A673 (cell line): ENCODE results near the gene CKAP4. TPM values are rescaled to one million over a fixed set of nuclear protein-coding genes. Genes with fewer than 3 reads are reported as not detected.

Experiments used
- BruUV-seq: library from RNA; stranded (reverse); fragments of 400-500 nt; replicated peaks from 2 replicates; lab custom pipeline; 2021; lab: Mats Ljungman, UMichigan
- CTCF ChIA-PET: fragments of 300-600 bp; sonication (Branson Sonifier 250); formaldehyde crosslinking; loops from one replicate; lab custom pipeline; 2022; ENCODE audit warnings: antibody characterized with exemption; lab: Charles Lee
- POLR2A ChIA-PET: fragments of 300-600 bp; sonication (Branson Sonifier 250); formaldehyde crosslinking; loops from one replicate; lab custom pipeline; 2022; ENCODE audit warnings: antibody characterized with exemption; ENCODE audit not compliant: low non-redundant PET; lab: Charles Lee
- DNase-seq: peaks from one replicate; pipeline ENCODE4 v3.0.0-alpha.2; 2015; ENCODE audit warnings: low spot score
- H3K27ac ChIP-seq: fragments of 200-600 bp; sonication (generic); 2 replicates; pipeline ENCODE4 v1.5.1; 2016; ENCODE audit warnings: mixed run types, low read depth, mild to moderate bottlenecking, mixed read lengths, antibody characterized with exemption, low read length; ENCODE audit not compliant: poor library complexity, severe bottlenecking
- H3K27me3 ChIP-seq: fragments of 200-600 bp; sonication (generic); replicated peaks from 2 replicates; pipeline ENCODE4 v1.6.1; 2017; ENCODE audit warnings: mixed run types, low read depth, mild to moderate bottlenecking, mixed read lengths, antibody characterized with exemption, low read length; ENCODE audit not compliant: insufficient read depth, poor library complexity
- H3K36me3 ChIP-seq: fragments of 200-600 bp; sonication (generic); 2 replicates; pipeline ENCODE4 v1.6.1; 2016; ENCODE audit warnings: mixed run types, mild to moderate bottlenecking, mixed read lengths, antibody characterized with exemption, low read length; ENCODE audit not compliant: insufficient read depth, poor library complexity, severe bottlenecking
- H3K4me1 ChIP-seq: fragments of 200-600 bp; sonication (generic); 2 replicates; pipeline ENCODE4 v1.6.1; 2017; ENCODE audit warnings: mixed run types, mild to moderate bottlenecking, mixed read lengths, antibody characterized with exemption, low read length; ENCODE audit not compliant: insufficient read depth, poor library complexity, severe bottlenecking
- H3K4me3 ChIP-seq: fragments of 200-600 bp; sonication (generic); 2 replicates; pipeline ENCODE4 v1.5.1; 2016; ENCODE audit warnings: low read depth, mixed run types, mild to moderate bottlenecking, mixed read lengths, low read length; ENCODE audit not compliant: poor library complexity, severe bottlenecking
- H3K9me3 ChIP-seq: fragments of 200-600 bp; sonication (generic); 2 replicates; pipeline ENCODE4 v1.6.1; 2016; ENCODE audit warnings: mixed run types, low read depth, mild to moderate bottlenecking, mixed read lengths, antibody characterized with exemption, low read length; ENCODE audit not compliant: poor library complexity, severe bottlenecking
- CTCF ChIP-seq: fragments of 300-800, 200-600 bp; sonication (generic); conservative IDR thresholded peaks from 2 replicates; pipeline ENCODE4 v1.5.1; 2017; ENCODE audit warnings: low read depth, mild to moderate bottlenecking, antibody characterized with exemption, low read length, moderate library complexity, mixed read lengths
- EZH2 ChIP-seq: fragments of 200-600 bp; sonication (generic); IDR thresholded peaks from 2 replicates; pipeline ENCODE4 v1.6.1; 2017; ENCODE audit warnings: borderline replicate concordance, low read depth, mild to moderate bottlenecking, mixed read lengths, antibody characterized with exemption, low read length; ENCODE audit not compliant: poor library complexity, severe bottlenecking
- intact Hi-C: fragments of 100-400 bp; cut with micrococcal nuclease; formaldehyde crosslinking; loops from one replicate; pipeline ENCODE4 v1.10.0; 2022; ENCODE audit not compliant: unreplicated experiment
- total RNA-seq: library from RNA; stranded (reverse); gene quantifications from 2 replicates; pipeline ENCODE4 v1.2.3, GENCODE V29; 2021

The CKAP4 gene
- total RNA-seq, 1 experiment from 2014 or later = 81.8 TPM

- Histone ChIP-seq H3K9me3 (no peaks in the 10 kb centered on the region), H3K27me3 (no peaks in the 10 kb centered on the region), H3K27ac (no peak overlapping the region), H3K4me1 (no peaks in the 10 kb centered on the region), H3K36me3 (no peaks in the 10 kb centered on the region), H3K4me3 (no peak overlapping the region)
- ChIA-PET CTCF (no interaction called here), POLR2A (no interaction called here)
- DNase-seq = no peak
- TF ChIP-seq EZH2 (no peak), CTCF (no peak)
- no TSS peak for BruUV-seq
- intact Hi-C loops = no loop called here
Observed at GRCh38 chr12:106193394-106194215, 54.2 kb downstream of the CKAP4 start.

GRCh38 chr12:106192659-106193393 lies 55.0 kb downstream of the CKAP4 start:
- intact Hi-C loops = no loop called here
- POLR2A ChIA-PET = no interaction called here

GRCh38 chr12:106190581-106190980 lies 57.2 kb downstream of the CKAP4 start:
- no TSS peak for BruUV-seq
- POLR2A ChIA-PET = no interaction called here
- Histone ChIP-seq H3K27me3 (no peaks in the 10 kb centered on the region), H3K4me1 (no peaks in the 10 kb centered on the region), H3K36me3 (no peaks in the 10 kb centered on the region), H3K27ac (no peak overlapping the region), H3K9me3 (no peaks in the 10 kb centered on the region), H3K4me3 (no peak overlapping the region)
- no peak for DNase-seq
- TF ChIP-seq CTCF (no peak), EZH2 (no peak)
- CTCF ChIA-PET = no interaction called here
- intact Hi-C loops = no loop called here

More at GRCh38 chr12:106192659-106193393, 55.0 kb downstream of the CKAP4 start:
- no peak overlapping the region for H3K4me3 ChIP-seq
- no peak for DNase-seq
- no peaks in the 10 kb centered on the region for H3K27me3 ChIP-seq
- no peaks in the 10 kb centered on the region for H3K9me3 ChIP-seq
- no peak overlapping the region for H3K27ac ChIP-seq
- no peaks in the 10 kb centered on the region for H3K4me1 ChIP-seq
- no peak for TF ChIP-seq CTCF
- TF ChIP-seq EZH2 = no peak
- H3K36me3 ChIP-seq = no peaks in the 10 kb centered on the region
- BruUV-seq = no TSS peak
- CTCF ChIA-PET = no interaction called here
